SU-DHL-6 (cell line): ENCODE measurements around the gene PTMS.
A peak's percentile ranks its signal among the peaks of the same experiment; 100 is the strongest.

Source experiments
- H2AFZ ChIP-seq: fragments of 200-600 bp; sonication (generic); 2 replicates; pipeline ENCODE4 v1.6.1; 2014; ENCODE audit warnings: low read depth, mild to moderate bottlenecking, moderate library complexity, mixed read lengths, antibody characterized with exemption, low read length; ENCODE audit not compliant: severe bottlenecking
- H3F3A ChIP-seq: fragments of 200-600 bp; shearing (Covaris generic); 2 replicates; pipeline ENCODE4 v1.6.0; 2016; ENCODE audit warnings: antibody characterized with exemption, mild to moderate bottlenecking; ENCODE audit not compliant: insufficient read depth
- H3K27ac ChIP-seq: fragments of 200-600 bp; sonication (generic); 2 replicates; pipeline ENCODE4 v1.5.1; 2016; ENCODE audit warnings: low read depth, mild to moderate bottlenecking, low read length, moderate library complexity, mixed read lengths
- H3K27me3 ChIP-seq: fragments of 200-600 bp; sonication (generic), shearing (Covaris generic); 2 replicates; pipeline ENCODE4 v1.6.0; 2014; ENCODE audit warnings: mild to moderate bottlenecking, low read length
- H3K36me3 ChIP-seq: fragments of 200-600 bp; sonication (generic); 2 replicates; pipeline ENCODE4 v1.6.1; 2014; ENCODE audit warnings: mild to moderate bottlenecking, low read length, mixed read lengths
- H3K4me2 ChIP-seq: fragments of 300-600, 200-600 bp; shearing (Covaris generic), sonication (generic); 2 replicates; pipeline ENCODE4 v1.6.0; 2014; ENCODE audit warnings: low read length, low read depth, mild to moderate bottlenecking; ENCODE audit not compliant: poor library complexity, severe bottlenecking
- H3K4me3 ChIP-seq: fragments of 200-600 bp; sonication (generic); 2 replicates; pipeline ENCODE4 v1.5.1; 2014; ENCODE audit warnings: antibody characterized with exemption, low read length, mild to moderate bottlenecking, mixed read lengths; ENCODE audit not compliant: insufficient read depth, poor library complexity, severe bottlenecking
- H3K79me2 ChIP-seq: fragments of 200-600 bp; sonication (generic); 2 replicates; pipeline ENCODE4 v1.6.1; 2014; ENCODE audit warnings: mild to moderate bottlenecking, low read length, moderate library complexity; ENCODE audit not compliant: insufficient read depth
- H3K9ac ChIP-seq: fragments of 200-600 bp; sonication (generic); 2 replicates; pipeline ENCODE4 v1.7.0; 2014; ENCODE audit warnings: mild to moderate bottlenecking, low read length
- H3K9me2 ChIP-seq: fragments of 200-600 bp; sonication (generic); replicated peaks from 2 replicates; pipeline ENCODE4 v1.6.1; 2014; ENCODE audit warnings: low read length; ENCODE audit not compliant: insufficient read depth
- H3K9me3 ChIP-seq: fragments of 200-600 bp; sonication (generic); 2 replicates; pipeline ENCODE4 v1.6.1; 2014; ENCODE audit warnings: low read length, mixed read lengths; ENCODE audit not compliant: insufficient read depth
- H4K20me1 ChIP-seq: fragments of 200-600 bp; sonication (generic); 2 replicates; pipeline ENCODE4 v1.6.1; 2014; ENCODE audit warnings: low read depth, mild to moderate bottlenecking, antibody characterized with exemption, low read length, moderate library complexity, mixed read lengths
- EZH2phosphoT487 ChIP-seq: fragments of 200-600 bp; sonication (generic), shearing (Covaris generic); conservative IDR thresholded peaks from 2 replicates; pipeline ENCODE4 v1.6.1; 2018; ENCODE audit warnings: mild to moderate bottlenecking, antibody characterized with exemption, low read length, moderate library complexity, mixed read lengths
- TF ChIP-seq, protein P1 (sequence below): fragments of 200-600 bp; sonication (generic); IDR thresholded peaks from one replicate; pipeline ENCODE4 v1.5.1; 2017; ENCODE audit warnings: antibody characterized with exemption, mild to moderate bottlenecking, low read length, moderate library complexity; ENCODE audit not compliant: insufficient read depth, poor library complexity, severe bottlenecking

PTMS gene

DNA sequence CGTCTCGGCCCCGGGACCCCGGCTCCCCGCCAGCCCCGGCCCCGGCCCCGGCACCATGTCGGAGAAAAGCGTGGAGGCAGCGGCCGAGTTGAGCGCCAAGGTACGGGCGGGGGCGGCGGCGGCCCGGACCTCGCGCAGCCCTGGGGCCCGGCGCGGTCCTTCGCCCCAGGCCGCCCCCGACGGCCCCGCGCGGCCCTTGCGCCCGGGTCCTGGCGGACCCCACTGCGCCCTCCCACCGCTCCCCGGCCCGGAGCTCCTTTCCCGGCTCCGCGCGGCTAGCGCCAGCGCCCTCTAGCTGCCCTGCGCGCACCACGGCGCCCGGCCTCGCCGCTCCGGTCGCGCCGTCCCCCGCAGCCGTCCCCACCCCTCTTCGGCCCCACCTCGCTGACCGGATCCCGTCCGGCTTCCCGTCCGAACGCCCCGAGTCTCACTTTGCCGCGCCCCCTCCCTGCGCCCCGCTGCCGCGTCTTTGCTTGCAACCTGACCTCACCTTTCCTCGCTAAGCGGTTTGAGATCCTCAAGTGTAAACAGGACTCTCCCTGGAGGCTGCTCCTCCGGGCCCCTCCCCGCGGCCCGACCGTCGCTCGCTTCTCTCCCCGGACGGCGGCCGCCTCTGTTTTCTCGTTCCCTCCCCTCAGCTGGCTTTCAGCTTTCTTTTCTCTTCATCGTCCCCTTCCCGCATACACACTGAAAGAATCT, 637 bp downstream of the PTMS start:
- TF ChIP-seq EZH2phosphoT487: peak; percentile 94; the same call in 1 of the 2 replicates
- TF ChIP-seq, protein P1, sequence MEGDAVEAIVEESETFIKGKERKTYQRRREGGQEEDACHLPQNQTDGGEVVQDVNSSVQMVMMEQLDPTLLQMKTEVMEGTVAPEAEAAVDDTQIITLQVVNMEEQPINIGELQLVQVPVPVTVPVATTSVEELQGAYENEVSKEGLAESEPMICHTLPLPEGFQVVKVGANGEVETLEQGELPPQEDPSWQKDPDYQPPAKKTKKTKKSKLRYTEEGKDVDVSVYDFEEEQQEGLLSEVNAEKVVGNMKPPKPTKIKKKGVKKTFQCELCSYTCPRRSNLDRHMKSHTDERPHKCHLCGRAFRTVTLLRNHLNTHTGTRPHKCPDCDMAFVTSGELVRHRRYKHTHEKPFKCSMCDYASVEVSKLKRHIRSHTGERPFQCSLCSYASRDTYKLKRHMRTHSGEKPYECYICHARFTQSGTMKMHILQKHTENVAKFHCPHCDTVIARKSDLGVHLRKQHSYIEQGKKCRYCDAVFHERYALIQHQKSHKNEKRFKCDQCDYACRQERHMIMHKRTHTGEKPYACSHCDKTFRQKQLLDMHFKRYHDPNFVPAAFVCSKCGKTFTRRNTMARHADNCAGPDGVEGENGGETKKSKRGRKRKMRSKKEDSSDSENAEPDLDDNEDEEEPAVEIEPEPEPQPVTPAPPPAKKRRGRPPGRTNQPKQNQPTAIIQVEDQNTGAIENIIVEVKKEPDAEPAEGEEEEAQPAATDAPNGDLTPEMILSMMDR: peak; percentile 50
- Histone ChIP-seq H4K20me1 (no peaks in the 10 kb centered on the region), H3K36me3 (no peaks in the 10 kb centered on the region), H3F3A (no peaks in the 10 kb centered on the region), H3K4me2 (peak overlapping the region; percentile 89), H3K79me2 (no peaks in the 10 kb centered on the region), H3K9me2 (no peaks in the 10 kb centered on the region), H3K9me3 (no peaks in the 10 kb centered on the region), H3K4me3 (peak overlapping the region; percentile 70), H3K27me3 (no peaks in the 10 kb centered on the region), H2AFZ (peak overlapping the region; percentile 80), H3K27ac (no peak overlapping the region), H3K9ac (peak overlapping the region; percentile 54)

DNA sequence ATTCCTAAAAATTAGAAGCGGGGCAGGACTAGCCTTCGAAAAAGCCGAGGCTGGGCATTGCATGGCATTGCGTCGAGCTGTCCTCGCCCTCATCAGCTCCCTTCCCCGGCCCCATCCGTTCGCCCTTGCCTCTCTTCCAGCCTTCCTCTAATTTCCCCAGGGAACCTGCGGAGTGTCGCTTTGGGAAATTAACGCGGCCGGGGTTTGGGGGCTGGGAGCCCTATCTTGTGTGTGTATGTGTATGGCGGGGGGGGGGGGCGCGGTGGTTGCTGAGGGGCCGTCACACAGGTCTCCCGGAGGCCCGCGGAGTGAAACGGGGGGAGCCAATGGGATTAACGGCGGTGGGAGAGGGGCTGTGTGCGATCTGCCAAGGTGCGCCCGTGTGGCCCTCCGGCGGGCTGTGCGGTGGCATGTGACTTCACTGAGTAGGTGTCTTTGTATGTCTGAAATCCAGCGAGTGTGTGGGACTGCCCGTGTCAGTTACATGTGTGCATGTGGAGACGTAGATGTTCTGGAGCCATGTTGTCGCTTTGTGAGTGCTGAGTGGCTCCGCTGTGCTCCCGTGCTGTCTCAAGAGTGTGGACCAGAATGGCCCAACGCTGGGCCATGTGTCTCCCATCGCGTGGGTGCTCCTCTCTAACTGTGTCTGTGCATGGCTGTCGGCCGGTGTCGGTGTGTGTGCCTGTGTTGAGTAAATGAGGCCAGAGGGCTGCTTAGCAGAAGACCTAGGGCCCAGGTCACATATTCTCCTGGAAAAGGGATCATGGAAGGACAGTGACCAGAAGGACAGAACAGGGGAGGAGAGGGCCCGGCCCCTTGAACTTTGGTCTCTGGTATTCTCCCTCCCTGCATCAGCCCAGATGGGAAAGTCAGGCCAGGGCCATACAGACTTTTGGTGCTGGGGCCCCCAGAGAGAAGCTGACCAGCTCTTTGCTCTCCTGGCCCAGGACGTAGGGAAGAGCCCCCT, 1.5 kb downstream of the PTMS start:
- Histone ChIP-seq H4K20me1 (no peaks in the 10 kb centered on the region), H3K9me2 (no peaks in the 10 kb centered on the region), H3K27ac (no peak overlapping the region), H3K79me2 (no peaks in the 10 kb centered on the region), H3K9ac (peak overlapping the region; percentile 54), H3K9me3 (no peaks in the 10 kb centered on the region), H3K4me3 (peak overlapping the region; percentile 70), H3K36me3 (no peaks in the 10 kb centered on the region), H3K27me3 (no peaks in the 10 kb centered on the region), H3F3A (no peaks in the 10 kb centered on the region), H3K4me2 (peak overlapping the region; percentile 89), H2AFZ (peak overlapping the region; percentile 80)
- no peak for TF ChIP-seq EZH2phosphoT487
- TF ChIP-seq, protein P1: no peak

DNA sequence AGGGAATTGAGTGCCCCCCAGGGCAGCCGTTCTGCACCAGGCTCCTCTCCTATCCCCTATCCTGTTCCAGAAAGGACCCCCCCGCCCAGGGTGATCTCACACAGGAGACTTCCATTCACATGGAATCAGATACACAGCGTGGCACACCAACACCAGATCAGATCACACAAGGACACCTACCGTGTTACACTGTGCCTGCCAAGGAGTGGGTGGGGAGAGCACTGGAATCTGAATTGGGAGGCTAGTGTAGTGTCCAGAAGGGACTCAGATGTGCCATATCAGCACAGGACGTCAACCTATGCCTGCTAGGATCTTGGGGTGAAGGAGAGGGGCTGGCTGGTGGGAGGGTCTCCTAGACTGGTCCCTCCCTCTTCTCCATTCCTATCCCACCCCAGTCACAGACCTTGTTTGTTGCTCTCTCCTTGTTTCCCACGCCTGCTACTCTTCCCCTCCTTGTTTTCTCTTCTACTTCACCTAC, 2.3 kb downstream of the PTMS start:
- Histone ChIP-seq H2AFZ (no peak overlapping the region), H4K20me1 (no peaks in the 10 kb centered on the region), H3K4me2 (no peak overlapping the region), H3K9me3 (no peaks in the 10 kb centered on the region), H3K79me2 (no peaks in the 10 kb centered on the region), H3F3A (no peaks in the 10 kb centered on the region), H3K27me3 (no peaks in the 10 kb centered on the region), H3K9me2 (no peaks in the 10 kb centered on the region), H3K4me3 (no peak overlapping the region), H3K36me3 (no peaks in the 10 kb centered on the region), H3K9ac (no peak overlapping the region), H3K27ac (no peak overlapping the region)
- TF ChIP-seq EZH2phosphoT487: no peak
- TF ChIP-seq, protein P1: no peak
